A549 (cell line): Measurements from ENCODE around the gene GABPA. TPM values are rescaled to one million over a fixed set of nuclear protein-coding genes. Genes with fewer than 3 reads are reported as not detected.

Source experiments
- ATAC-seq, 2 experiments: fragments of 200-7000 bp in 1 of 2; fragments of >200 bp in 1 of 2; cut with Nextera tagmentation in 1 of 2; cut with Tn5 transposase in 1 of 2; 3 replicates each; pipeline versions ENCODE4 v1.8.0 to v1.9.1; 2018 to 2020; ENCODE audit warnings: mild to moderate bottlenecking in 1 of 2, moderate library complexity in 1 of 2
- CTCF ChIA-PET: fragments of 300-600 bp; sonication (Branson Sonifier 250); formaldehyde crosslinking; extraction: SDS; loops from one replicate; lab custom pipeline; 2021; ENCODE audit warnings: antibody characterized with exemption, inconsistent platforms; lab: Yijun Ruan, JAX
- POLR2A ChIA-PET: fragments of 350-600 bp; formaldehyde crosslinking; extraction: SDS; loops from one replicate; lab custom pipeline; 2021; ENCODE audit warnings: antibody characterized with exemption, inconsistent platforms; lab: Yijun Ruan, JAX
- DNase-seq, 2 experiments: peaks; one replicate each; pipeline versions ENCODE4 v3.0.0 to v3.0.0-alpha.2; 2011 to 2016; ENCODE audit warnings: low read depth in 1 of 2, low spot score in 1 of 2
- FAIRE-seq: peaks from 2 replicates; lab custom pipeline; 2011; peaks lifted over from hg19 to GRCh38; lab: Jason Lieb, UNC
- H3K27ac ChIP-seq, 2 experiments: fragments of >200 bp; sonication (Bioruptor Twin); formaldehyde crosslinking; 3 replicates each; pipeline ENCODE4 v1.5.1; 2016 to 2017
- H3K4me1 ChIP-seq: fragments of >200 bp; sonication (Bioruptor Twin); formaldehyde crosslinking; 3 replicates; pipeline ENCODE4 v1.6.1; 2016
- H3K4me2 ChIP-seq: fragments of >200 bp; sonication (Bioruptor Twin); formaldehyde crosslinking; 3 replicates; pipeline ENCODE4 v1.6.1; 2016
- H3K4me3 ChIP-seq: fragments of >200 bp; sonication (Bioruptor Twin); formaldehyde crosslinking; 3 replicates; pipeline ENCODE4 v1.5.1; 2016
- H3K9me3 ChIP-seq: fragments of >200 bp; sonication (Bioruptor Twin); formaldehyde crosslinking; 3 replicates; pipeline ENCODE4 v1.6.1; 2016
- BCL3 ChIP-seq: fragments of >200 bp; sonication (Bioruptor Twin); formaldehyde crosslinking; IDR thresholded peaks from 3 replicates; pipeline ENCODE4 v1.6.1; 2016
- CBX8 ChIP-seq: fragments of 200-600 bp; sonication (generic); IDR thresholded peaks from 2 replicates; pipeline ENCODE4 v1.6.1; 2016
- CHD2 ChIP-seq: fragments of 150-350 bp; IDR thresholded peaks from 2 replicates; pipeline ENCODE4 v1.6.1; 2014; ENCODE audit warnings: low read length; ENCODE audit not compliant: partially characterized antibody
- EHF ChIP-seq: fragments of 250-450 bp; sonication (Bioruptor Pico); IDR thresholded peaks from 2 replicates; pipeline ENCODE4 v1.5.0; 2020; ENCODE audit warnings: mild to moderate bottlenecking
- ESRRA ChIP-seq: fragments of 150-350 bp; IDR thresholded peaks from 2 replicates; pipeline ENCODE4 v1.6.1; 2014; ENCODE audit warnings: mild to moderate bottlenecking, low read length, borderline replicate concordance
- FOSB ChIP-seq: fragments of 250-450 bp; sonication (Bioruptor Pico); IDR thresholded peaks from 2 replicates; pipeline ENCODE4 v1.5.0; 2020; ENCODE audit warnings: mild to moderate bottlenecking, moderate library complexity
- FOSL2 ChIP-seq, 2 experiments: fragments of 450-650 bp in 1 of 2; fragments of >200 bp in 1 of 2; sonication (Bioruptor Twin) in 1 of 2; formaldehyde crosslinking; IDR thresholded peaks; 2 replicates each; pipeline versions ENCODE4 v1.5.0 to v1.6.1; 2016 to 2020; ENCODE audit warnings: mild to moderate bottlenecking in 1 of 2, moderate library complexity in 1 of 2
- HOXA7 ChIP-seq: fragments of 250-450 bp; sonication (Bioruptor Pico); IDR thresholded peaks from 2 replicates; pipeline ENCODE4 v1.5.0; 2020; ENCODE audit warnings: mild to moderate bottlenecking, moderate library complexity
- HOXB5 ChIP-seq: fragments of 250-450 bp; sonication (Bioruptor Pico); IDR thresholded peaks from 2 replicates; pipeline ENCODE4 v1.5.0; 2020; ENCODE audit warnings: mild to moderate bottlenecking, moderate library complexity
- KDM5A ChIP-seq: fragments of 200-600 bp; sonication (generic); IDR thresholded peaks from 2 replicates; pipeline ENCODE4 v1.6.1; 2016; ENCODE audit warnings: antibody characterized with exemption, mild to moderate bottlenecking
- MAFK ChIP-seq: fragments of 450-650 bp; IDR thresholded peaks from 2 replicates; pipeline ENCODE4 v1.6.1; 2014; ENCODE audit not compliant: partially characterized antibody
- MAX ChIP-seq: IDR thresholded peaks from 2 replicates; pipeline ENCODE4 v1.6.1; 2012
- MYC ChIP-seq: IDR thresholded peaks from 2 replicates; pipeline ENCODE4 v1.6.1; 2012; ENCODE audit warnings: mild to moderate bottlenecking, inconsistent platforms, low read length, improper control_type of control experiment, borderline replicate concordance
- NFE2L2 ChIP-seq: fragments of 150-350 bp; conservative IDR thresholded peaks from 2 replicates; pipeline ENCODE4 v1.6.1; 2014; ENCODE audit warnings: low read length
- NPAS2 ChIP-seq: fragments of 250-450 bp; sonication (Bioruptor Pico); IDR thresholded peaks from 2 replicates; pipeline ENCODE4 v1.8.0; 2022; ENCODE audit warnings: mild to moderate bottlenecking, moderate library complexity, borderline replicate concordance
- NR3C1 ChIP-seq: fragments of >200 bp; sonication (Bioruptor Twin); formaldehyde crosslinking; IDR thresholded peaks from 3 replicates; pipeline ENCODE4 v1.6.1; 2017
- POLR2AphosphoS2 ChIP-seq: conservative IDR thresholded peaks from 2 replicates; pipeline ENCODE4 v1.6.1; 2012; ENCODE audit warnings: low read length, improper control_type of control experiment, inconsistent platforms
- RFX5 ChIP-seq: fragments of 450-650 bp; IDR thresholded peaks from 2 replicates; pipeline ENCODE4 v1.7.1; 2014; ENCODE audit warnings: antibody characterized with exemption, mild to moderate bottlenecking, moderate library complexity
- ZC3H11A ChIP-seq: fragments of 450-650 bp; IDR thresholded peaks from 2 replicates; pipeline ENCODE4 v1.6.1; 2014; ENCODE audit warnings: antibody characterized with exemption, mild to moderate bottlenecking
- ZFP36 ChIP-seq: fragments of 450-650 bp; IDR thresholded peaks from 2 replicates; pipeline ENCODE4 v1.6.1; 2014; ENCODE audit warnings: borderline replicate concordance; ENCODE audit not compliant: partially characterized antibody
- WGBS: methylation state at CpG from one replicate; pipeline ENCODE4 v1.1.6; 2017; ENCODE audit errors: missing lambda C conversion rate; 5-methylcytosine and 5-hydroxymethylcytosine counted together
- polyA plus RNA-seq, 4 experiments: library from polyadenylated mRNA; depleted of rRNA in 3 of 4; stranded (reverse); fragments of >200 nt; fragmentation: RNase III in 1 of 4; extraction: RNeasy Plus Mini Kit Qiagen cat#74134 plus additional on column Dnase treatment in 1 of 4; gene quantifications; 2 replicates in 3 of 4; 3 replicates in 1 of 4; pipeline ENCODE4 v1.2.3, GENCODE V29; 2011 to 2017

The GABPA gene
- polyA plus RNA-seq, 2 of the 4 experiments (the other 2 are of a cell fraction): 7.3 to 17.3 TPM

GRCh38 chr21:25809013-25809412, 74.2 kb downstream of the GABPA start (continued):
- TF ChIP-seq NPAS2 (CRISPR knock-in tag): no peak

GRCh38 chr21:25811186-25811585, 76.4 kb downstream of the GABPA start:
- ChIA-PET CTCF (interaction anchor here (0.6 kb wide), 1 partner anchor 92 kb away, joined by 3 read pairs; no protein-coding TSS in a partner anchor), POLR2A (no interaction called here)
- H3K27ac ChIP-seq: no peak overlapping the region

GRCh38 chr21:25813917-25814316, 79.1 kb downstream of the GABPA start:
- Histone ChIP-seq H3K9me3 (no peaks in the 10 kb centered on the region), H3K4me2 (no peak overlapping the region), H3K4me3 (no peak overlapping the region)
- ATAC-seq (no peak), DNase-seq (no peak), FAIRE-seq (no peak)
- CTCF ChIA-PET: interaction anchor here (0.6 kb wide), 1 partner anchor 12 kb away, joined by 3 read pairs; no protein-coding TSS in a partner anchor
- 90% methylated on average over 1 of the region's 1 CpG for WGBS
- no peak for TF ChIP-seq BCL3
- TF ChIP-seq HOXB5 (CRISPR knock-in tag): no peak
- no peak for TF ChIP-seq FOSL2 (IDR thresholded peaks at IDR 0.05)
- no peak for TF ChIP-seq FOSL2 (CRISPR knock-in tag; IDR thresholded peaks at IDR 0.05)
- TF ChIP-seq ESRRA: no peak
- TF ChIP-seq, all 56 proteins: peak for 0
- no peak overlapping the region for H3K27ac ChIP-seq
- H3K4me1 ChIP-seq: no peaks in the 10 kb centered on the region
- POLR2A ChIA-PET: no interaction called here

More at GRCh38 chr21:25811186-25811585, 76.4 kb downstream of the GABPA start:
- no peak for FAIRE-seq
- H3K4me1 ChIP-seq: no peaks in the 10 kb centered on the region
- no peak for ATAC-seq
- TF ChIP-seq HOXA7 (CRISPR knock-in tag) (no peak), NPAS2 (CRISPR knock-in tag) (no peak), MAFK (peak; percentile 31), NR3C1 (no peak), RFX5 (no peak)
- TF ChIP-seq, all 56 proteins: peak for 1
- H3K4me3 ChIP-seq: no peak overlapping the region
- 71% methylated on average over 1 of the region's 1 CpG for WGBS
- no peak overlapping the region for H3K4me2 ChIP-seq
- DNase-seq: no peak
- no peaks in the 10 kb centered on the region for H3K9me3 ChIP-seq

- TF ChIP-seq FOSB (CRISPR knock-in tag): no peak
- TF ChIP-seq HOXB5 (CRISPR knock-in tag): no peak
- no peak for TF ChIP-seq NR3C1
- TF ChIP-seq MYC: no peak
- TF ChIP-seq CBX8: no peak
- no peak for TF ChIP-seq KDM5A
- TF ChIP-seq CHD2: no peak
- TF ChIP-seq FOSL2 (IDR thresholded peaks at IDR 0.05): no peak
- TF ChIP-seq FOSL2 (CRISPR knock-in tag; IDR thresholded peaks at IDR 0.05): no peak
- no peak for TF ChIP-seq NFE2L2
- TF ChIP-seq MAX: no peak
- no peak for TF ChIP-seq ZC3H11A
- no peak for TF ChIP-seq ZFP36
- no peak for TF ChIP-seq POLR2AphosphoS2
- no peak for TF ChIP-seq EHF (CRISPR knock-in tag)
- 17% methylated on average over 5 of the region's 5 CpGs for WGBS
- ATAC-seq: no peak
- POLR2A ChIA-PET: no interaction called here
- no peak for FAIRE-seq
- no peak for DNase-seq
- no peak overlapping the region for H3K27ac ChIP-seq
- CTCF ChIA-PET: interaction anchor here (3.9 kb wide), 1 partner anchor 17 kb away, joined by 18 read pairs; no protein-coding TSS in a partner anchor
- no peak overlapping the region for H3K4me3 ChIP-seq
- H3K4me1 ChIP-seq: no peaks in the 10 kb centered on the region
- H3K4me2 ChIP-seq: no peak overlapping the region
- H3K9me3 ChIP-seq: no peaks in the 10 kb centered on the region
These were observed 83.3 kb downstream of the GABPA start for GRCh38 chr21:25818121-25818520.
